PC-9 (cell line): ENCODE measurements around the gene AK8. TPM values are rescaled to one million over a fixed set of nuclear protein-coding genes. Genes with fewer than 3 reads are reported as not detected.

Source experiments
- BruUV-seq: library from RNA; stranded (reverse); fragments of 400-500 nt; replicated peaks from 2 replicates; lab custom pipeline; 2021; lab: Mats Ljungman, UMichigan
- CTCF ChIA-PET: fragments of 300-600 bp; sonication (Branson Sonifier 250); formaldehyde crosslinking; loops from one replicate; lab custom pipeline; 2022; ENCODE audit warnings: antibody characterized with exemption; lab: Charles Lee
- POLR2A ChIA-PET: fragments of 300-600 bp; sonication (Branson Sonifier 250); formaldehyde crosslinking; loops from one replicate; lab custom pipeline; 2022; ENCODE audit warnings: antibody characterized with exemption; ENCODE audit not compliant: unreplicated experiment; lab: Charles Lee
- DNase-seq, 2 experiments: peaks; one replicate each; pipeline versions ENCODE4 v3.0.0 to v3.0.0-alpha.2; 2015 to 2022; ENCODE audit warnings: mixed read lengths in 1 of 2
- H2AFZ ChIP-seq: fragments of 200-600 bp; sonication (generic); 2 replicates; pipeline ENCODE4 v1.8.1; 2017; ENCODE audit warnings: antibody characterized with exemption
- H3F3A ChIP-seq: fragments of 200-600 bp; sonication (generic); 2 replicates; pipeline ENCODE4 v1.8.1; 2017; ENCODE audit warnings: antibody characterized with exemption, mild to moderate bottlenecking, low read depth; ENCODE audit not compliant: insufficient read depth
- H3K27ac ChIP-seq: fragments of 200-600 bp; sonication (generic); 2 replicates; pipeline ENCODE4 v1.6.1; 2016; ENCODE audit warnings: mixed run types
- H3K27me3 ChIP-seq: fragments of 200-600 bp; sonication (generic); 2 replicates; pipeline ENCODE4 v1.6.1; 2016; ENCODE audit warnings: low read depth, mixed run types; ENCODE audit not compliant: insufficient read depth
- H3K36me3 ChIP-seq: fragments of 200-600 bp; sonication (generic); 2 replicates; pipeline ENCODE4 v1.6.1; 2016; ENCODE audit warnings: low read depth, mixed run types
- H3K4me1 ChIP-seq: fragments of 200-600 bp; sonication (generic); replicated peaks from 2 replicates; pipeline ENCODE4 v1.6.1; 2016; ENCODE audit warnings: mixed run types; ENCODE audit not compliant: insufficient read depth
- H3K4me2 ChIP-seq: fragments of 200-600 bp; sonication (generic); 2 replicates; pipeline ENCODE4 v1.6.1; 2017; ENCODE audit warnings: mixed run types
- H3K4me3 ChIP-seq: fragments of 200-600 bp; sonication (generic); 2 replicates; pipeline ENCODE4 v1.6.1; 2016; ENCODE audit warnings: mixed run types
- H3K79me2 ChIP-seq: fragments of 200-600 bp; sonication (generic); 2 replicates; pipeline ENCODE4 v1.6.1; 2017; ENCODE audit warnings: low read depth, mixed run types
- H3K9me2 ChIP-seq: fragments of 200-600 bp; sonication (generic); 2 replicates; pipeline ENCODE4 v1.8.1; 2017; ENCODE audit warnings: mild to moderate bottlenecking; ENCODE audit not compliant: insufficient read depth
- H3K9me3 ChIP-seq: fragments of 200-600 bp; sonication (generic); 2 replicates; pipeline ENCODE4 v1.8.1; 2016; ENCODE audit warnings: low read depth; ENCODE audit not compliant: insufficient read depth
- H4K20me1 ChIP-seq: fragments of 200-600 bp; sonication (generic); 2 replicates; pipeline ENCODE4 v1.8.1; 2017; ENCODE audit not compliant: insufficient read depth
- EZH2 ChIP-seq: fragments of 200-600 bp; sonication (generic); IDR thresholded peaks from 2 replicates; pipeline ENCODE4 v1.8.0; 2017; ENCODE audit warnings: antibody characterized with exemption, low read depth
- intact Hi-C: fragments of 100-400 bp; cut with micrococcal nuclease; formaldehyde crosslinking; loops from one replicate; pipeline ENCODE4 v1.10.0; 2022; ENCODE audit not compliant: unreplicated experiment
- total RNA-seq: library from RNA; stranded (reverse); gene quantifications from 2 replicates; pipeline ENCODE4 v1.2.3, GENCODE V29; 2021
- TF ChIP-seq, protein P1 (sequence below): fragments of 200-600 bp; sonication (generic); conservative IDR thresholded peaks from 2 replicates; pipeline ENCODE4 v1.6.1; 2017; ENCODE audit warnings: mixed run types, antibody characterized with exemption, mild to moderate bottlenecking, moderate library complexity

Gene AK8
- total RNA-seq, 1 experiment from 2014 or later = 7.2 TPM

DNA sequence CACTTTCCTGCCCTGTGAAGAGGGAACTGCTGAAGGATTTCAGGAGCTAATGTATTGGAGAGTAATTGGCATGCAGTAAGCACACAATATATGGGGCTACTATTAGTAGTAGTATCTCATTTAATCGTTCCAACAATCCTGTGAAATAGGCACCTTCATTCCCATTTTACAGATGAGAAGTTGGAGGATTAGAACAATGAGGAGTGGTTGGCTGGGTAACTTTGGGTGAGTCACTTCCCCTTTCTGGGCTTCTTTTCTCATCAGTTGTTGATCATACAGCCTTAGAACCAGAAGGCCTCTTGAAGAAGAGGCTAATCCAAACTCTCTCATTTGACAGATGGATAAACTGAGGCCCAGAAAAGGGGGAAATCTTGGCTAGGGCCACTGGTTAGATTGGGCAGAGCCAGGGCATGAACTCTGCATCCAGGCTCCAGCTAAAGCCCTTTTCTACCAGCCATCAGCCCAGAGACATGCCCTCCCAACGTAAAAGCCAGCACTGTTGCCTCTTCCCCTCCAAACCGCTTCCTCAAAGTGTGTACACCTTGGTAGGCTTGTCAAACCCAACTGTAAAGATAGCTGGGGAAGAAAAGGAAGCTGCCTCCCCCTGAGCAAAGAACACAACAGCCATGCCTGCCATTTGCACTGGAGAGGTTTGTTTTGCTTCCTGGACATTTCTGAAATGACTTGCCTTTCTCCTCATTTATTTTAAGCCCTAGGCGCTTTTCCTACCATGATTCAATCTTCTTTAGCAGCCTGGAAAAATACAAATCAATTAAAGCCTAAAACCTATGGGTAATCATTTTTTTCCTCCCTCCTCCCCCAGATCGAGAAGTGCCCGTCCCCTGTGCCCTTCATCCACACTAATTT, 1.6 kb upstream of the AK8 start:
- CTCF ChIA-PET = no interaction called here
- DNase-seq = no peak
- Histone ChIP-seq H3K27me3 (no peaks in the 10 kb centered on the region), H3K4me3 (no peak overlapping the region; the same call in 1 of the 2 replicates), H2AFZ (no peak overlapping the region), H4K20me1 (no peaks in the 10 kb centered on the region), H3K27ac (no peak overlapping the region), H3K9me2 (no peaks in the 10 kb centered on the region), H3K4me1 (0 out of 2 replicates have a peak, but pooled peaks cover 4% of the 10 kb centered on the region), H3K36me3 (no peaks in the 10 kb centered on the region), H3K9me3 (no peaks in the 10 kb centered on the region), H3K79me2 (no peaks in the 10 kb centered on the region), H3K4me2 (peak overlapping the region; percentile 91; the same call in 1 of the 2 replicates), H3F3A (peaks cover 22% of the 10 kb centered on the region)
- intact Hi-C loops = no loop called here
- TF ChIP-seq, protein P1, sequence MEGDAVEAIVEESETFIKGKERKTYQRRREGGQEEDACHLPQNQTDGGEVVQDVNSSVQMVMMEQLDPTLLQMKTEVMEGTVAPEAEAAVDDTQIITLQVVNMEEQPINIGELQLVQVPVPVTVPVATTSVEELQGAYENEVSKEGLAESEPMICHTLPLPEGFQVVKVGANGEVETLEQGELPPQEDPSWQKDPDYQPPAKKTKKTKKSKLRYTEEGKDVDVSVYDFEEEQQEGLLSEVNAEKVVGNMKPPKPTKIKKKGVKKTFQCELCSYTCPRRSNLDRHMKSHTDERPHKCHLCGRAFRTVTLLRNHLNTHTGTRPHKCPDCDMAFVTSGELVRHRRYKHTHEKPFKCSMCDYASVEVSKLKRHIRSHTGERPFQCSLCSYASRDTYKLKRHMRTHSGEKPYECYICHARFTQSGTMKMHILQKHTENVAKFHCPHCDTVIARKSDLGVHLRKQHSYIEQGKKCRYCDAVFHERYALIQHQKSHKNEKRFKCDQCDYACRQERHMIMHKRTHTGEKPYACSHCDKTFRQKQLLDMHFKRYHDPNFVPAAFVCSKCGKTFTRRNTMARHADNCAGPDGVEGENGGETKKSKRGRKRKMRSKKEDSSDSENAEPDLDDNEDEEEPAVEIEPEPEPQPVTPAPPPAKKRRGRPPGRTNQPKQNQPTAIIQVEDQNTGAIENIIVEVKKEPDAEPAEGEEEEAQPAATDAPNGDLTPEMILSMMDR = no peak
- TF ChIP-seq EZH2 = no peak
- POLR2A ChIA-PET = interaction anchor here (0.7 kb wide), 2 partner anchors 15 to 110 kb away, joined by 4 to 5 read pairs; no protein-coding TSS in a partner anchor
- no TSS peak for BruUV-seq

DNA sequence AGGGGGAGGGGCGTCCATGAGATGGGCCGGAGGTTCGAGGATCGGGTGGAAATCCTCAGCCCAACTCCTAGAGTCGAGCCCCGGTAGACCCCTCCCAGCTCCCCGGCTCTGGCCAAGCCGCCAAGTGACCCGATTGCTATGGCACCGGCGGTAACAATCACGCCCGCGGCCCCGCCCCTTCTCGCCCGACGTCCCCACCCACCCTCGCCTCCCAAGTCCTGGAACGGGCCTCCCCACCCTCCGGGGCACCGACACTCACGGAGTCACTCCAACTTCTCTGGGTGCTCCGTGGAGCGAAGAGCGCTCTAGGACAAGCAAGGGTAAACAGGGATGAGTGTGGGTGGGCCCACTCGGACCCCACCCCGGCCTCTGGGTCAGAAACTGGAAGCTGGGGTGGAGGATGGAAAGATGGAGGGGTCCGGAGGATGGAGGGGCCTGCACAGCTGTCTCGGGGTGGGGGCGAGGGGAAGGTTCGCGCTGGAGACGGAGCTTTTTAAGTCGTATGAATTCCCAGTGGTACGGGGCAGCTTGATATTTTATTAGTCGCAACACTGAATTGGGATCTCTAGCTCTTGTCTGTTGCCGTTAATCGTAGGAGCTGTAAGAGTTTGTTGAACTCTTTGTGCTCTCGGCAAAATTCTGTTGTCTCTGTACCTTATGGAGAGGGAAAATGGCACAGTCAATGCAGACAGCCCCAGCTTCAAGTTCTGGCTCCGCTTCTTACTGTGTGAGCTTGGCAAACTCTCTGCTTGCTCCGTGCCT, 792 bp upstream of the AK8 start, which contains the start of gene SPACA9:
Gene SPACA9, plus strand, starts transcription at position 204 of the 762 bp plus-strand sequence. CDS start 5,050 bp downstream, outside the sequence.
- no peaks in the 10 kb centered on the region for H4K20me1 ChIP-seq
- BruUV-seq = TSS peak; percentile 71
- H3K4me2 ChIP-seq = peak within 1 kb of the TSS; percentile 91
- ChIA-PET POLR2A (no interaction called here), CTCF (no interaction called here)
- H3K4me1 ChIP-seq = 0 out of 2 replicates have a peak, but pooled peaks cover 4% of the 10 kb centered on the region
- H3K36me3 ChIP-seq = no peaks in the 10 kb centered on the region
- H2AFZ ChIP-seq = peak within 1 kb of the TSS; percentile 100
- no peaks in the 10 kb centered on the region for H3K79me2 ChIP-seq
- peak within 1 kb of the TSS; percentile 97 for H3K4me3 ChIP-seq
- peak in 1 of 2 experiments; percentile 64 for DNase-seq
- H3K27me3 ChIP-seq = no peaks in the 10 kb centered on the region
- no peaks in the 10 kb centered on the region for H3K9me2 ChIP-seq
- intact Hi-C loops = no loop called here
- peaks cover 22% of the 10 kb centered on the region for H3F3A ChIP-seq
- TF ChIP-seq EZH2 = no peak
- TF ChIP-seq, protein P1 = no peak
- H3K9me3 ChIP-seq = no peaks in the 10 kb centered on the region
- peak within 1 kb of the TSS; percentile 45 for H3K27ac ChIP-seq

DNA sequence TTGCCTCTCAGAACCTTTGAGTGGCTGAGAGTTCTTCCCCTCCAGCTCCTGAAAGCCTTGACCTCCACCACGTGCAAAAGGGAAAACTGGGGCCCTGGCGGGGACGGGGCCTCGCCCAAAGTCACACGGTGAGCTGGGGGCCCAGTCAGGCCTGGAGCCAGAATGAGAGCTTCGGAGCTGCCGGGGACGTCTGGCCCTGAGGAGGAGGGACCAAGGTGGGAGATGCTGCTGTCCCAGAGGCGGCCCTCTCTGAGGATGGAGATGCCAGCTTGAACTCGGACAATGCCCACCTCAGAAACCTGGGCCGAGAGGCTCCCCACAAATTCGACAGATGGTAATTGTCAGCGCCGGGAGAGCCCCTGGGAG, 643 bp downstream of the AK8 start:
- TF ChIP-seq, protein P1 = no peak
- TF ChIP-seq EZH2 = no peak
- H3K9me2 ChIP-seq = no peaks in the 10 kb centered on the region
- CTCF ChIA-PET = interaction anchor here (0.6 to 0.7 kb wide), 2 partner anchors 15 to 24 kb away, joined by 3 read pairs; no protein-coding TSS in a partner anchor
- peak overlapping the region; percentile 100 for H2AFZ ChIP-seq
- H3K79me2 ChIP-seq = no peaks in the 10 kb centered on the region
- no peaks in the 10 kb centered on the region for H4K20me1 ChIP-seq
- peaks cover 22% of the 10 kb centered on the region for H3F3A ChIP-seq
- H3K4me2 ChIP-seq = peak overlapping the region; percentile 91
- H3K9me3 ChIP-seq = no peaks in the 10 kb centered on the region
- POLR2A ChIA-PET = no interaction called here
- no peak for DNase-seq
- intact Hi-C loops = no loop called here
- TSS peak; percentile 43 for BruUV-seq
- H3K4me1 ChIP-seq = 0 out of 2 replicates have a peak, but pooled peaks cover 4% of the 10 kb centered on the region
- H3K27me3 ChIP-seq = no peaks in the 10 kb centered on the region
- H3K4me3 ChIP-seq = peak overlapping the region; percentile 97
- no peaks in the 10 kb centered on the region for H3K36me3 ChIP-seq
- no peak overlapping the region for H3K27ac ChIP-seq
